GM19043 (cell line): ENCODE measurements around the gene PNO1.
A peak's percentile ranks its signal among the peaks of the same experiment; 100 is the strongest.

Experiments
- ATAC-seq: cut with Tn5 transposase; IDR thresholded peaks from one replicate; pipeline ENCODE4 v1.9.1; 2021; ENCODE audit warnings: low read depth; ENCODE audit not compliant: unreplicated experiment

The PNO1 gene

DNA sequence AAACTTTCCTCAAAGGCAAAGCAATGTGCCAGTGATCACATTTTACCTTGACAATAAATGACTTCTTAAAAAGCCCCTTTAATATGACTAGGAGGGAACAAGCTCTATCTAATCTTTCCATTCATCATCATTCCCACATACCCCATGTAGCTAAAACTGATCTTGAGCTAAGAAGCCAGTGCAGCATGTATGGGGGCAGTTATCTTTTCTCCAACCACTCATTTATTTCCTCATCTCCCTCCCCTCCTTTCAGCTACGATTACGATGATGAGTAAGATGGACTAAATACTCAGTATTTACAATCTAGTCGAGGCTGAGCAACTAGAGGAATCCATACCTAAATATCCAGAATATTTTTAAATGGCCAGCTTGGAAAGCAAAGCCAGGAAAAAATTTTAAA, 35.5 kb downstream of the PNO1 start:
- ATAC-seq = no peak

DNA sequence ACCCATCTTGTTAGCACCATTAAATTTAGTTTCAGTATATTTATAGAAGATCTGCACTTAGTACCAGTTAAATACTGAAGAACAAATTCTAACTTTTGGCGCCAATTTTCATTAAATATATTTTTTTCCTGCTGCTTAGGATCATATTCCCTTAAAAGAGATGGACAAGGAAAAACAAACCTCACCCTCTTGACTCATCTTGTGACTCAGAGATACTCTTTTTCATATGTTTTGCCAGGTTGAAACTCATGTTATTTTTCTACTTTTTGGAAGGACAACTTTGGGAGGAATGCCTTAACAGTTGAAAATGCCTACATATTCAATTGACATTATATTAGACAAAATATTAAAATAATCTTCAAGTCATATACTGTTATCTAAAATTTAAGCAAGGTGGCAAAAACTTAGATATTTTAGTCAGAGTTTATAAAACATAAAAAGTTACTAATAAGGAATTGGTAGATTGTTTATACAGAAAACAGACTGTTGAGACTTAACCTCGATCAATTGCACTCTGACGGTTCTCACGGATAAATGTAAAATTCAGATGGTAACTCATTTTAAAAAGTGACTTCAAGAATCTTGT, 36.2 kb downstream of the PNO1 start:
- ATAC-seq = no peak

DNA sequence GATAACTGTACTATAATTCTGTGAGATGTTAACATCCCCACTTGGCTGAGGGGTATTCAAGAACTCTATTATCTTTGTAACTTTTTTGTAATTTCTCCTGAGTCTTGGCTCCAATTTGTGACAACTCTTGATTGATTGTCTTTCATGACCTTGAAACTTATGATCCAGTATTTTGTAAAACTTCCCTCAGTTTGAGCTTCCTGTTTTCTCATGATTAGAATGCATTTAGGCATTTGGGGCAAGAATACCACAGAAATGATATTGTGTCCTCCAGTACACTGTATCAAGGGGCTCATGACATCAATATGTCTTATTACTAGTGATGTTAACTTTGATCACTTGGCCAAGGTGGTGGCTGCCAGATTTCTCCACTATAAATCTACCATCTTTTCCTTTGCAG, 37.4 kb downstream of the PNO1 start:
- ATAC-seq = no peak

DNA sequence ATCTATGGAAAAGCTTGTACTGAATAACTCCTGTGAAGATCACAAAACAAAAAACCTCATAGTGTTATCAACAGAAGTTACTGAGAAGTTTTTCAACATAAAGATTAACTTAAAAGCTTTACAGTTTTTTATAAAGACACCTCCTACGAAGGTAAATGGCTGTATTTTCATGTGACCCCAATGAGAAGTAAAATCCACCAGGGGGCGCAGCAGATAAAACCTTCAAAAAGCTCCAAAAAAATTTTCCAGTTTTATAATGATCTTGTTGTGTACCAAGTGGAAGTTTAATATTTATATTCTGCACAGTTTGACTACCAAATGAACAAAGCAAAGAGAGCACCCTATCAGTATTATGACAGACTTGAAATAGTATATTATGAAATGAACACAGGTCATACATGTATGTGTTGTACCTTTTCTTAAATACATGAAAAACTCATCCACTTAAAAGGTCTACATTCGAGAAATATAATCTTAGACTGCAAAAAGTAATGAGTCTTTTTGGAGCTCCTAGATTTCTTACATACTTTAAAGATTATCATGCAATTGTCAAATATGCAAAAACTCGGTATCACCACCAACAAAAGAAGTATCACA, 38.5 kb downstream of the PNO1 start:
- ATAC-seq = no peak

DNA sequence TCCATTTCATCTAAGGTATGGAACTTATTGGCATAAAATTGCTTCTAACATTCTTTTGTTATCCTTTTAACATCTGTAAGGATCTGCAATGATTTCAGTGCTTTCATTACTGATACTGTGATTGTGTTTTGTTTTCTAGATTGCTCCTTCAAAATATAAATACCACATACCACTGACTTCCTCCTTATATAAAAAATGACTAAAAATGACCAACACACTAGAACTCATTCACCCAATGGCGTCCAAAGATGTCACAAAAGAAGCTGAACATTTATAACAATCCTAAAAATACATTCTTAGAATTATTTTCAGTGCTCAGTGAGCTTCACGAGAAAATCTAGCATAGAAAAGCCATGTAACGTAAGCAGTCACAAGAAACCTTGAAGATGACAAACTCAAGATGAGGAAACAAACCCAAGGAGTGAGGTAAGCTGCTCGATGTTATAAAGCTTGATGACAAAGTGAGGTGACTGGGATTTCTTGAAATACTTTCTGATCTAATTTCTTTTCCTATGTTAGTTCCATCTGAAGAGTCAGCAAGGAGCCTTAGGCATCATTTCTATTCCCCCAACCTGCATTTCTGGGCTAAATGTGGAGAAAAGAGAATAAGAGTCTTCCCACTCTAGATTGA, 42.6 kb downstream of the PNO1 start:
- no peak for ATAC-seq

DNA sequence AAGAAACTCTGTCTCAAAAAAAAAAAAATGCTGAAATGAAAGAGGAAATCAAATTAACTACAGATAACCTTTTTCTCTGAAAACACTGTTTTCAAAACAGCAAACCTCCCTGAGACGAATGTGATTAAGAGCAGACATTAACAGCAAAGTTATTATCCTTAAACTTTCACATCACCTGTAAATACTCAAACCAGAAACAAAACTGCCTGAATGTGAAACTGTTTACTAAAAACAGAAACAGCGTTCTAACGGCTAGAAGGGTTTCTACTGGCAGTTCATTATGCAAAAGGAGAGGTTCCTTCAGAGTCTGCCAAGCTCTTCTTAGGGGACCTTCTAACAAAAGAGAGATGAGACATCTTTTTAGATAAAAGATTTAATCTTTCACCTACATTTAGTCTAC, 45.9 kb downstream of the PNO1 start:
- ATAC-seq = peak; percentile 89

DNA sequence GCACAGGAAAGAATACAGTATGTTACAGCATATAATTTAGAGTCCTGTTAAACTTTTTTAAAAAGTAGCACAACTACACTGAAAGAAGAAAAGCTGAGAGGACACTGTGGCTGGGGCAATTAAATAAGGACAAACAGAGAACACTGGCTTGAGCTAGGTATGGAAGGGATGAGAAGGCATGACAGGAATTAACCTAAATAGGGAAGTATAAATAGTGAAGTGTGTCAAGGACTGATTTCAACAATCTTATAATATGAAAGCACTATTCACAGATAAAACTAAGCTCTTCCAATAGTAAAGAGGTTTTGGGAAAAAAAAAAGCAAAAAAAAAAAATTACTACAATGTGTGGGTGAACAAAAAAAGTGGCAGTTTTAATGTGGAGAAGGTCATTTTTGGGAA, 49.1 kb downstream of the PNO1 start:
- ATAC-seq = no peak

DNA sequence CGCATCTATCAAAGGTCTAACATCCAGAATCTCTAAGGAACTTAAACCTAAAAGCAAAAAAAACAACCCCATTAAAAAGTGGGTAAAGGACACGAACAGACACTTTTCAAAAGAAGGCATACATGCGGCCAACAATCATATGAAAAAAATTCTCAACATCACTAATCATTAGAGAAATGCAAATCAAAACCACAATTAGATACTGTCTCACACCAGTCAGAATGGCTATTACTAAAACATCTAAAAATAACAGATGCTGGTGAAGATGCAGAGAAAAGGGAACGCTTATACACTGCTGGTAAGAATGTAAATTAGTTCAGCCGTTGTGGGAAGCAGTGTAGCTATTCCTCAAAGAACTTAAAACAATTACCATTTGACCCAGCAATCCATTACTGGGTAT, 56.7 kb downstream of the PNO1 start:
- ATAC-seq = peak; percentile 76

DNA sequence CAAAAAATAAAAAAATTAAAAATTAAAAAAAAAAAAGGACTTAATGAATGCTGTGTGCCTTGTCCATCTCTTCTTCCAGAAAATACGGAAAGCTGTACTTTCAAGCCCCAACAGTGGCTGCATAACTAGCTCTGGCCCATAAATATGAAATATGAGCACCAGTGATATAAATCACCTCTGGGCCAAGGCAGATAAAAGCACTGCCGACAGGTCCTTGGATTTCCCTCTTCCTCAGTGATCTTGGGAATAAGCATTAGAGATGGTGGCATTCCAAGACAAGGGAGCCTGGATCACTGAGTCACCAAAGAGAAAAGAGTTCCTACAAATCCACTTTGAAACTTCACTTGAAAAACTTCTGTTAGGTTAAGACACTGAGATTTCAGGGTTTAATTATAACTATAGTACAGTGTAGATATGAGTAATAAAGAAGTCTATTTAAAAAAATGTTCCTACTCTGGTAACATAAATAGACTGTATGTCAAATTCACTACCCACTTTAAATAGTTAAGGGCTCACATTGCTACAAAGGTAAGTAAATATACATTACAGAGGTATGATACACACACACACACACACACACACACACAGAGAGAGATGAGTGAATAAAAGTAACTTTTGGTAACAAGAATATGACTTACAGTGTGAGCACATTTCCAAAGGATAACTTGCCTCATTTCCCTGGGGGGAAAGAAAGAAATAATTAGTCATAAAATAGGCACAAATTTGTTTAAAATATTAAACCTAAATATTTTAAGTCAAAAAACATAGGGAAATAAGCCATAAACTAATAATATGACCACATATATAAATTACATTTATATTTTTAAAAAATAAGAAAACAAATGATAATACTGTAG, 59.0 kb downstream of the PNO1 start:
- no peak for ATAC-seq

DNA sequence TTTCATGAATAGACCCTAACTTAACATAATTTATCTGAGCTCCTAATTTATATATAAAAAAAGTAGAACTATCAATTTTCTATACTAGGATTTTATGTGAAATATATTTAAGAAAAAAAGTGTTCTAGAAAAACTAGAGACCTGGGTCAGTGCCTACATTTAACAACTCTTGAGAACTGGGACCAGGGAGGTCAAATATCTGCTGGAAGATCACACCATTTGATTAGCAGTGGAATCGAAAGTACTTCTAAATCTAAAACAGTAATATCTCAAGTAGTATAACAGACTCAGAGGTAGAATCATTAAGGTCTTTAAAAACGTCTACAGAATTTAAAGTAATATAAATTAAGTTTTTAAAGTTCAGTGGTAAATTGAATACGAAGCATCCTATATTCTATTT, 60.0 kb downstream of the PNO1 start:
- ATAC-seq = no peak

DNA sequence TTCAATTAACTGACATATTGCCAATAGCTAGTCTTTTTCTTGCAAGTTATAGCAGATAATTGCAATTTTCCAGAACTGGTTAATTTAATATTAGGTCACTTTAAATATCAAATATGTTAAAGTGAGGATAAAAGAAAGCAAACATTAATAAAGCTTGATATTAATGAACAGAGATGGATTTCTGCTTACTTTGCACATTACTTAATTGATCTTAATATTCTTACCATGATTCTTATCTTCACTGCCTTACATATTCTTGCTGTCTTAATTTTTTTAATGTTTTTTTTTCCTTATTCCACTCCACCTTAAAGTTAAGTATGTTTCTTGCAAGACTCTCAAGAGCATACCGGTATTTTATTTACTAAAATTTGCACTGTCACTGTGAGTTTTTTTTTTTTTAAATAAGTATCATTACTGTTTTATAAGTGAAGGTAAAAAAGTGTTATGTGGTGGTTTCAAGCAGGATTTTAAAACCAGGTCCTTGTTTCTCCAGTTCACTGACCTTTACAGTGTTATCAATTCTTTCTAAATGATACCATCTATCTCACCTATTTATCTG, 60.7 kb downstream of the PNO1 start:
- no peak for ATAC-seq

DNA sequence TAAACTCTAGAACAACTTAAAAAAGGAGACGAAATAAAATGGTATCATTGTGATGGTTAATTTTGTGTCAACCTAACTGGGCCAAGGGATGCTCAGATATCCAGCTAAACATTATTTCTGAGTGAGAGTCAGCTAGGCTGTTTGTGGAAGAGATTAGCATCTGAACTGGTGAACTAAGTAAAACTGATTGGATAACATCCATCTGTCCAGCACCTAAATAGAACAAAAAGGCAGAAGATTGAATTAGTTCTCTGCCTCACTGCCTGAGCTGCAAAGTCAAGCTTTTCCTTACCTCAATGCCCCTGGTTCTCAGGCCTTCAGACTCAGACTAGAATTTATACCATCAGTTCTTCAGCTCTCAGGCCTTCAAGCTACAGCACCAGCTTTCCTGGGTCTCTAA, 64.6 kb downstream of the PNO1 start:
- no peak for ATAC-seq

DNA sequence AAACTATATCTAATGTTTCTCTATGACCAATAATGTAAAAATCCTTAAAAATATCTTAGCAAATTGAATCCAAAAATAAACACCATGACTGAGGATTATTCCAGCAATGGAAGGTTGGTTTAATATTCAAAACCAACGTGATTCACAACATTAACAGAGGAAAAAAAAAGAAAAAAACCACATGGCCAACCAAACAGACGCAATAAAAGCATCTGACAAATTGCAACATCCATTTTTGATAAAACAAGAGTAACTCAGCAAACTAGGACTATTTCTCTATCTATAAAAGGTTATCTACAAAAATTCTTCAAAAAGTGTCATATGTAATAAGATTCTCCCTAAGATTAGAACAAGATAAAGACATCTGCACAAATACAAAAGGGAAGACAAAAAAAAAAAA, 65.7 kb downstream of the PNO1 start:
- no peak for ATAC-seq

DNA sequence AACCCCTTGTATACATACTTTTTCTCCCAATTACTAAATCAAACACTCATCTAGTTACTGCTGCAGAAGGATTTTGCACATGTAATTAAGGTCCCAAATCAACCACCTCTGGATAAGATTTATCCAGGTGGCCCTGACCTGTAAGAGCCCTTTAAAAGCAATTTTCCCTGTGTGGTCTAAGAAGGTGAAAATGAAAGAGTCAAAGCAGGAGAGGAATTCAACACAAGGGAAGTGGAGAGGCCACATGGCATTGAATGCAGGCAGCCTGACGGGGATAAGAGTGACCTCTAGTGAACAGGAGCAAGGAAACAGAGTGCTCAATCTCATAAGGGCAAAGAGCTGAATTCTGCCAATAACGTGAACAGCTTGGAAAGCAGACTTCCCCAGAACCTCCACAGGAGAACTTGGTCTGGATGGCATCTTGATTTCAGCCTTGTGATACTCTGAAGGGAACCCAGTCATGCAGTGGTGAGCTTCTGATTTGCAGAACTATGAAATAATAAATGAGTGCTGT, 67.5 kb downstream of the PNO1 start:
- ATAC-seq = peak; percentile 76
